Ishikawa (cell line): ENCODE data around the gene WWOX.

Experiments
- CEBPB ChIP-seq: IDR thresholded peaks from 2 replicates; pipeline ENCODE4 v1.6.1; 2012
- CREB1 ChIP-seq: IDR thresholded peaks from 2 replicates; pipeline ENCODE4 v1.6.1; 2012; ENCODE audit warnings: low read depth
- EGR1 ChIP-seq: IDR thresholded peaks from 2 replicates; pipeline ENCODE4 v1.6.1; 2012
- EP300 ChIP-seq: IDR thresholded peaks from 2 replicates; pipeline ENCODE4 v1.6.1; 2012; ENCODE audit warnings: borderline replicate concordance
- FOXM1 ChIP-seq: IDR thresholded peaks from 2 replicates; pipeline ENCODE4 v1.6.1; 2012; ENCODE audit warnings: low read depth, borderline replicate concordance
- NFIC ChIP-seq: IDR thresholded peaks from 2 replicates; pipeline ENCODE4 v1.6.1; 2012
- RAD21 ChIP-seq: IDR thresholded peaks from 2 replicates; pipeline ENCODE4 v1.6.1; 2012; ENCODE audit warnings: low read depth
- TAF1 ChIP-seq: IDR thresholded peaks from 2 replicates; pipeline ENCODE4 v1.6.1; 2012; ENCODE audit warnings: low read depth, mild to moderate bottlenecking
- TCF12 ChIP-seq: IDR thresholded peaks from 2 replicates; pipeline ENCODE4 v1.6.1; 2012; ENCODE audit warnings: low read depth
- TEAD4 ChIP-seq: IDR thresholded peaks from 2 replicates; pipeline ENCODE4 v1.6.1; 2012
- YY1 ChIP-seq: IDR thresholded peaks from 2 replicates; pipeline ENCODE4 v1.6.1; 2012; ENCODE audit warnings: low read depth
- ZBTB7A ChIP-seq: IDR thresholded peaks from 2 replicates; pipeline ENCODE4 v1.6.1; 2012; ENCODE audit warnings: low read depth
- TF ChIP-seq, protein P1 (sequence below): IDR thresholded peaks from 2 replicates; pipeline ENCODE4 v1.6.1; 2012; ENCODE audit warnings: low read depth, mild to moderate bottlenecking
- TF ChIP-seq, protein P2 (sequence below): IDR thresholded peaks from 2 replicates; pipeline ENCODE4 v1.6.1; 2012
- TF ChIP-seq, protein P3 (sequence below): IDR thresholded peaks from 2 replicates; pipeline ENCODE4 v1.6.1; 2012

WWOX gene

DNA sequence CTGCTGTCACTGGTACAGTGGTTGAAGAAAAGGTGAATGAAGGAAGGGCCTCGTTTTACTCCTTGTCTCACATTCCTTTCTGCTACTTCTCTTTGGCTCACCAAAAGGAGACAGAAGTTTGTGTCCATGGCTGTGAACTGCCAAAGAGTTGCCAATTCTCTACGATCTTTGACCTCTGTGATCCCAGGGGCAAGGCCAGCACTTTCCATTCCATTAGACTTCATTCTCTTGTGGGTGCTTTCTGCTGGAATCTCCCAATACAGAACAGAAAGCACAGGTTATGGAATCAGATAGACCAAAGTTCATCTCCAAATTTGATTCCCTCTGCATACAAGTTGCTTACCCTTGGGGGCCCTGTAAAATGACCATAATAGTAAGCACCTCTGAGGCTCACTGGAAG, 1093.5 kb downstream of the WWOX start:
- no peak for TF ChIP-seq YY1
- TF ChIP-seq, protein P1, sequence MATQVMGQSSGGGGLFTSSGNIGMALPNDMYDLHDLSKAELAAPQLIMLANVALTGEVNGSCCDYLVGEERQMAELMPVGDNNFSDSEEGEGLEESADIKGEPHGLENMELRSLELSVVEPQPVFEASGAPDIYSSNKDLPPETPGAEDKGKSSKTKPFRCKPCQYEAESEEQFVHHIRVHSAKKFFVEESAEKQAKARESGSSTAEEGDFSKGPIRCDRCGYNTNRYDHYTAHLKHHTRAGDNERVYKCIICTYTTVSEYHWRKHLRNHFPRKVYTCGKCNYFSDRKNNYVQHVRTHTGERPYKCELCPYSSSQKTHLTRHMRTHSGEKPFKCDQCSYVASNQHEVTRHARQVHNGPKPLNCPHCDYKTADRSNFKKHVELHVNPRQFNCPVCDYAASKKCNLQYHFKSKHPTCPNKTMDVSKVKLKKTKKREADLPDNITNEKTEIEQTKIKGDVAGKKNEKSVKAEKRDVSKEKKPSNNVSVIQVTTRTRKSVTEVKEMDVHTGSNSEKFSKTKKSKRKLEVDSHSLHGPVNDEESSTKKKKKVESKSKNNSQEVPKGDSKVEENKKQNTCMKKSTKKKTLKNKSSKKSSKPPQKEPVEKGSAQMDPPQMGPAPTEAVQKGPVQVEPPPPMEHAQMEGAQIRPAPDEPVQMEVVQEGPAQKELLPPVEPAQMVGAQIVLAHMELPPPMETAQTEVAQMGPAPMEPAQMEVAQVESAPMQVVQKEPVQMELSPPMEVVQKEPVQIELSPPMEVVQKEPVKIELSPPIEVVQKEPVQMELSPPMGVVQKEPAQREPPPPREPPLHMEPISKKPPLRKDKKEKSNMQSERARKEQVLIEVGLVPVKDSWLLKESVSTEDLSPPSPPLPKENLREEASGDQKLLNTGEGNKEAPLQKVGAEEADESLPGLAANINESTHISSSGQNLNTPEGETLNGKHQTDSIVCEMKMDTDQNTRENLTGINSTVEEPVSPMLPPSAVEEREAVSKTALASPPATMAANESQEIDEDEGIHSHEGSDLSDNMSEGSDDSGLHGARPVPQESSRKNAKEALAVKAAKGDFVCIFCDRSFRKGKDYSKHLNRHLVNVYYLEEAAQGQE, result no peak
- no peak for TF ChIP-seq TAF1
- TF ChIP-seq CEBPB, result no peak
- no peak for TF ChIP-seq EP300
- TF ChIP-seq, protein P2, sequence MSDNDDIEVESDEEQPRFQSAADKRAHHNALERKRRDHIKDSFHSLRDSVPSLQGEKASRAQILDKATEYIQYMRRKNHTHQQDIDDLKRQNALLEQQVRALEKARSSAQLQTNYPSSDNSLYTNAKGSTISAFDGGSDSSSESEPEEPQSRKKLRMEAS, result no peak

DNA sequence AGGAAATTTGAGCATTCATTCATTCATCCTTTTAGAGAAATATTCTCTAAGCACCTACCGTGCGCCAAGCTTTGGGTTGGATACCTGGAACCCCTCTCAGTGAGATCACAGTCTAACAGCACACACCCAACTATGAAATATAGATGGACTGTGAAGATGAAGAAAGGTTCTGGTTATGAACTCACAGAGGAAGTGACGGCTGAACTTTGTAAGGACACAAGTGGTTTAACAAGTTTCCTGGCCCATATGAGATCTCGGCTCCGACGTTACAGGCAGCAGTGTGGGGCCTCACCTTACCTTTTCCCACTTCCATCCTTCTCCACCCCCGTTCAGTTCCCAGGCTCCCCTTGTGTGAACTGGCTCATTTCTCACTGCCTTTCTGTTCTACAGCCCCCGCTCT, 1094.8 kb downstream of the WWOX start:
- no peak for TF ChIP-seq ZBTB7A
- no peak for TF ChIP-seq TCF12
- TF ChIP-seq, protein P3, sequence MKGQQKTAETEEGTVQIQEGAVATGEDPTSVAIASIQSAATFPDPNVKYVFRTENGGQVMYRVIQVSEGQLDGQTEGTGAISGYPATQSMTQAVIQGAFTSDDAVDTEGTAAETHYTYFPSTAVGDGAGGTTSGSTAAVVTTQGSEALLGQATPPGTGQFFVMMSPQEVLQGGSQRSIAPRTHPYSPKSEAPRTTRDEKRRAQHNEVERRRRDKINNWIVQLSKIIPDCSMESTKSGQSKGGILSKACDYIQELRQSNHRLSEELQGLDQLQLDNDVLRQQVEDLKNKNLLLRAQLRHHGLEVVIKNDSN, result no peak
- TF ChIP-seq, protein P2, result no peak
- TF ChIP-seq, protein P1, result no peak
- TF ChIP-seq TAF1, result no peak
- no peak for TF ChIP-seq EP300
- TF ChIP-seq CREB1, result no peak
- no peak for TF ChIP-seq RAD21
- TF ChIP-seq EGR1, result no peak
- TF ChIP-seq FOXM1, result no peak
- no peak for TF ChIP-seq YY1
- TF ChIP-seq TEAD4, result no peak
- no peak for TF ChIP-seq NFIC
- TF ChIP-seq CEBPB, result no peak

DNA sequence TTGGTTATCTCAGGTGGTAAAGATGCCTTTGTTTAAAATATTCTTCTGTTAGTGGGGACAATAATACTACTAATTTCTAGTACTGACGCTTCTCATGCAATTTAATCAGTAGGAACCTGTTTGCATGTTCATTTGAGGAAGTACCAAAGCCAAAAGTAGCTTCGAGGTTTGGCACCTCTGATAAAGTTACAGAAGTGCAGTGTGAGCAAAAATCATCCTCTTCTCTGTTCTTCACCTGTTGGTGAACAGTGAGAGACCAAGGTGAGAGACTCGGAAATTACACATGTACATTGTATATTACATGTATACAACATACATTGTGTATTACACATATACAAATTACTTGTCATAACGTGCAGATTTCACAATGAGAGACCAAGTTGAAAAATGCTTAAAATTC, 1096.5 kb downstream of the WWOX start:
- TF ChIP-seq EP300 (no peak), CREB1 (no peak), NFIC (no peak), TAF1 (no peak), CEBPB (no peak), TEAD4 (no peak), YY1 (no peak), FOXM1 (no peak), EGR1 (no peak), TCF12 (no peak), RAD21 (no peak), ZBTB7A (no peak)
- TF ChIP-seq, protein P3, result no peak
- TF ChIP-seq, protein P2, result no peak
- TF ChIP-seq, protein P1, result no peak

DNA sequence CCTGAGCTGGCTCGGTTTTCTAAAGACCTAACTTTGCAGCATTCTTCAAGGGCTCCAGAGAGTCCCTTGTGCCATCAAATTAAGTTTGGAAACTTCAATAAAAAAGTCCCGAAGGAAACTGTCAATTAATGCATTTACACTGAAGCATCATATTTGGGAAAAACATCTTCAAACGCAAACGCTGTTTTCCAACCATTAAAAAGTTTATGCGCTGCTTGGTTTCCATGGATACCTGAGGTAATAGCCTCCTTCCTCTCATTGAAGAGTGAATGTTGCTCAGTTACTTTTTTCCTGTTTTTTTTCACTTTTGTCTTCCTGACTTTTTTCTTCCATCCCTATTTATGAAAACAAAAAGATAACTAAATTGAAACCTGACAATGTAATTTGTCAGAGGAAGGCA, 1102.0 kb downstream of the WWOX start:
- no peak for TF ChIP-seq FOXM1
- no peak for TF ChIP-seq RAD21
- TF ChIP-seq NFIC, result no peak
- TF ChIP-seq EP300, result no peak

DNA sequence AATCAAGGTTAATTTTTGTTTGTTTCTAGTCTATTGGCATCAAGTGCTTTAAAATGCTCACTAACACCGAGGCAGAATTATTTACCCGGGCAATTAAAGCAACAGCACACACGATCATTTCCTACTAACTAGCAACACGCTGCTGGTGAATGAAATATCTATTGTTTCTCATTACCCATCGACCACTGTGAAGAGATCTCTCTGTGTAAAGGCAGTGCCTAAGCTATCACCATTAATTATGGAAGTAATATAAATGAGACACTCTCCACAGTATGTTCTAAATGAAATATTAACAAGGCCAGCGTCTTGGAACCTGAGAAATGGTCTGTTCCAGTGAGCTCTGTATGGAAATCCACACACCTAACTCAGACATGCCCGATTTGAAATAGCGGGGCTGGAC, 1103.5 kb downstream of the WWOX start:
- no peak for TF ChIP-seq EP300
- TF ChIP-seq, protein P2, result no peak
- no peak for TF ChIP-seq NFIC
- no peak for TF ChIP-seq YY1
- TF ChIP-seq, protein P3, result no peak
- TF ChIP-seq TEAD4, result no peak
- no peak for TF ChIP-seq ZBTB7A
- TF ChIP-seq, protein P1, result no peak
- TF ChIP-seq FOXM1, result no peak
- no peak for TF ChIP-seq CREB1
- TF ChIP-seq TAF1, result no peak
- no peak for TF ChIP-seq RAD21
- no peak for TF ChIP-seq EGR1
- TF ChIP-seq TCF12, result no peak
- no peak for TF ChIP-seq CEBPB
